ENCODE results near the gene SLC41A3. TPM values are rescaled to one million over a fixed set of nuclear protein-coding genes. Genes with fewer than 3 reads are reported as not detected.

Gene SLC41A3
- total RNA-seq, 1 donor from 2014 or later = 52.3 TPM

DNA sequence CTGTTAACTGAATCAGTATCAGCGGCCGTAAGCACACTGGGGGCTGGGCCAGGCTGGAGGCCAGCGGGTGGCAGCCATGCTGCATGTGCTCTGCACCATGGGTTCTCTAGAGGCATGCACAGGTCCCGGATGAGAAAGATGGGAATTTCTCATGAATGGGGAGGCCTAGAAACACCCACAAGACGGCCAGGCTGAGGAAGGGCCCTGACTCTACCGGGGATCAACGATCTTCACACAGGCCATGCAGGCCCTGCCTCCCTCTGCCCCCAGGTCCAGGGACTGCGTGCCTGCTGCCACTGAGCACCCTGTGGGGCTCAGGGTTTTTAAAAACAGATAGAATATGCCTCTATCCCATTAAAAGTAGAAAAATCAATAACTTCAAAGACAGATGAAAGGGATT is 32.7 kb downstream of the SLC41A3 start:
- Mint-ChIP-seq H3K4me3 (ENCODE audit: unreplicated experiment) (no peak overlapping the region), H3K9me3 (ENCODE audit: unreplicated experiment) (no peaks in the 10 kb centered on the region), H3K27me3 (ENCODE audit: unreplicated experiment) (peaks cover 1% of the 10 kb centered on the region), H3K4me1 (ENCODE audit: unreplicated experiment) (peaks cover 4% of the 10 kb centered on the region), H3K36me3 (ENCODE audit: low read depth, unreplicated experiment) (no peaks in the 10 kb centered on the region), H3K27ac (ENCODE audit: unreplicated experiment) (no peak overlapping the region)
- TF ChIP-seq, protein P1, sequence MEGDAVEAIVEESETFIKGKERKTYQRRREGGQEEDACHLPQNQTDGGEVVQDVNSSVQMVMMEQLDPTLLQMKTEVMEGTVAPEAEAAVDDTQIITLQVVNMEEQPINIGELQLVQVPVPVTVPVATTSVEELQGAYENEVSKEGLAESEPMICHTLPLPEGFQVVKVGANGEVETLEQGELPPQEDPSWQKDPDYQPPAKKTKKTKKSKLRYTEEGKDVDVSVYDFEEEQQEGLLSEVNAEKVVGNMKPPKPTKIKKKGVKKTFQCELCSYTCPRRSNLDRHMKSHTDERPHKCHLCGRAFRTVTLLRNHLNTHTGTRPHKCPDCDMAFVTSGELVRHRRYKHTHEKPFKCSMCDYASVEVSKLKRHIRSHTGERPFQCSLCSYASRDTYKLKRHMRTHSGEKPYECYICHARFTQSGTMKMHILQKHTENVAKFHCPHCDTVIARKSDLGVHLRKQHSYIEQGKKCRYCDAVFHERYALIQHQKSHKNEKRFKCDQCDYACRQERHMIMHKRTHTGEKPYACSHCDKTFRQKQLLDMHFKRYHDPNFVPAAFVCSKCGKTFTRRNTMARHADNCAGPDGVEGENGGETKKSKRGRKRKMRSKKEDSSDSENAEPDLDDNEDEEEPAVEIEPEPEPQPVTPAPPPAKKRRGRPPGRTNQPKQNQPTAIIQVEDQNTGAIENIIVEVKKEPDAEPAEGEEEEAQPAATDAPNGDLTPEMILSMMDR (IDR thresholded peaks at IDR 0.05; ENCODE audit: unreplicated experiment) = no peak
- no peak for DNase-seq (ENCODE audit: low spot score)

GRCh38 chr3:126050626-126051025 is 33.3 kb downstream of the SLC41A3 start:
- no peak for DNase-seq (ENCODE audit: low spot score)
- TF ChIP-seq, protein P1 (IDR thresholded peaks at IDR 0.05; ENCODE audit: unreplicated experiment) = no peak
- H3K4me1 Mint-ChIP-seq (ENCODE audit: unreplicated experiment) = peaks cover 4% of the 10 kb centered on the region
- H3K4me3 Mint-ChIP-seq (ENCODE audit: unreplicated experiment) = no peak overlapping the region
- H3K36me3 Mint-ChIP-seq (ENCODE audit: low read depth, unreplicated experiment) = no peaks in the 10 kb centered on the region
- H3K9me3 Mint-ChIP-seq (ENCODE audit: unreplicated experiment) = no peaks in the 10 kb centered on the region
- H3K27ac Mint-ChIP-seq (ENCODE audit: unreplicated experiment) = no peak overlapping the region
- H3K27me3 Mint-ChIP-seq (ENCODE audit: unreplicated experiment) = peaks cover 1% of the 10 kb centered on the region

DNA sequence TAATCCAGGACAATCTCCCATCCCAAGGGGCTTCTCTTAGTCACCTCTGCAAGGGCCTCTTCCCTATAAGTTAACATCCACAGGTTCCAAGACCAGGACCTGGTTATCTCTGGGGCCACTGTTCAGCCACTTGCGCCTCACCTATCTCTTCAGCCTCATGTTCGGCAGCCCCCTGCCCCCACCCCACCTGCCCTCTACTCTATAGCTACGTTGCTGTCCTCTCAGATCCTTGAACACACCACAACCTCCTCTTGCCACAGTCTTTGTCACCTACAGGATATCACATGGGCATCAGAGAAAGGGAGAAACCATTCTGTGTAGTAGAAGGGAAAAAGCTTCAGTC is 33.9 kb downstream of the SLC41A3 start:
- no peaks in the 10 kb centered on the region for H3K36me3 Mint-ChIP-seq (ENCODE audit: low read depth, unreplicated experiment)
- no peak overlapping the region for H3K27ac Mint-ChIP-seq (ENCODE audit: unreplicated experiment)
- H3K9me3 Mint-ChIP-seq (ENCODE audit: unreplicated experiment) = no peaks in the 10 kb centered on the region
- TF ChIP-seq, protein P1 (IDR thresholded peaks at IDR 0.05; ENCODE audit: unreplicated experiment) = no peak
- no peak for DNase-seq (ENCODE audit: low spot score)
- peaks cover 4% of the 10 kb centered on the region for H3K4me1 Mint-ChIP-seq (ENCODE audit: unreplicated experiment)
- no peak overlapping the region for H3K4me3 Mint-ChIP-seq (ENCODE audit: unreplicated experiment)
- peaks cover 1% of the 10 kb centered on the region for H3K27me3 Mint-ChIP-seq (ENCODE audit: unreplicated experiment)

DNA sequence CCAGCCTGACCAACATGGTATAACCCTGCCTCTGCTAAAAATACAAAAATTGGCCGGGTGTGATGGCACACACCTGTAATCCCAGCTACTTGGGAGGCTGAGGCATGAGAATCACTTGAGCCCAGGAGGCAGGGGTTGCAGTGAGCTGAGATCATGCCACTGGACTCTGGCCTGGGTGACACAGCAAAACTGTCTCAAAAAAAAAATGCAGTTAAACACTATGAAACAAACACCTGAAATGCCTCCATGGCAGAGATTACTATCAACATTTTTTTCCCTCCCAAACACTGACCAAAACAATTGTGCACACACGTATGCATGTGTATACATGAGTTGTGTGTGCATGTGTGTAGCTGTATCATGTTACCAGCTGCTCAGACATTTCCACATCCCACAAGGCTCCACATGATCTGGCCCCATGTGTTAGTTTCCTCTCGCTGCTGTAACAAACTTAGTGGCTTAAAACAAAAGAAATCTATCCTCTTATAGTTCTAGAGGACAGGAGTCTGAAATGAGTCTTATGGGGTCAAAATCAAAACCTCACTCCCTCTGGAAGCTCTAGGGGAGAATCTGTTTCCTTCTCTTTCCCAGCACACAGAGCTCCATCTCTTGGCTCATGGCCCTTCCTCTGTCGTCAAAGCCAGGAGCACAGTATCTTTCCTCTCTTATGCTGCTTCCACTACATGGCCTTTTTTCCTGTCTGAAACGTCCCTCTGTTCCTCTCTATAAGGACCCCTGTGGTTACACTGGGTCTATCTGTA is 34.5 kb downstream of the SLC41A3 start:
- Mint-ChIP-seq H3K27me3 (ENCODE audit: unreplicated experiment) (peaks cover 1% of the 10 kb centered on the region), H3K4me3 (ENCODE audit: unreplicated experiment) (no peak overlapping the region), H3K9me3 (ENCODE audit: unreplicated experiment) (no peaks in the 10 kb centered on the region), H3K27ac (ENCODE audit: unreplicated experiment) (no peak overlapping the region), H3K4me1 (ENCODE audit: unreplicated experiment) (peaks cover 4% of the 10 kb centered on the region), H3K36me3 (ENCODE audit: low read depth, unreplicated experiment) (no peaks in the 10 kb centered on the region)
- DNase-seq (ENCODE audit: low spot score) = no peak
- TF ChIP-seq, protein P1 (IDR thresholded peaks at IDR 0.05; ENCODE audit: unreplicated experiment) = no peak

- Mint-ChIP-seq H3K4me3 (ENCODE audit: unreplicated experiment) (no peak overlapping the region), H3K9me3 (ENCODE audit: unreplicated experiment) (no peaks in the 10 kb centered on the region), H3K27ac (ENCODE audit: unreplicated experiment) (no peak overlapping the region), H3K36me3 (ENCODE audit: low read depth, unreplicated experiment) (peaks cover 25% of the 10 kb centered on the region), H3K4me1 (ENCODE audit: unreplicated experiment) (no peaks in the 10 kb centered on the region), H3K27me3 (ENCODE audit: unreplicated experiment) (peaks cover 2% of the 10 kb centered on the region)
- TF ChIP-seq, protein P1 (IDR thresholded peaks at IDR 0.05; ENCODE audit: unreplicated experiment) = no peak
- no peak for DNase-seq (ENCODE audit: low spot score)
Observed at GRCh38 chr3:126040386-126040785, 43.5 kb downstream of the SLC41A3 start.
